ENCODE measurements around the gene NLGN2. TPM values are rescaled to one million over a fixed set of nuclear protein-coding genes. Genes with fewer than 3 reads are reported as not detected.

NLGN2 gene
- total RNA-seq, 2 experiments from 2014 or later: 0.06 to 1.2 TPM

DNA sequence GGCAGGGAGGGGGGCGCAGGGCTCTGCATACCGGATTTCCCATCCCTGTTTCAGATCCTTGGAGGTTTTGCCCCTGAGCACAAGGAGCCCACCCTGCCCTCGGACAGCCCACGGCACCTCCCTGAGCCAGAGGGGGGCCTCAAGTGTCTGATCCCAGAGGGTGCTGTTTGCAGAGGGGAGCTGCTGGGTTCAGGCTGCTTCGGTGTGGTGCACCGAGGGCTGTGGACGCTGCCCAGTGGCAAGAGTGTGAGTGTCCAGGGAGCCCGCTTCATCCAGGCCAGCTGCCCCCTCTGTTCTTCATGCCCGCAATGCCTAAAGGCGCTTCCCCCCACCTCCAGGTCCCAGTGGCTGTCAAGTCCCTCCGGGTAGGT, 24.3 kb upstream of the NLGN2 start:
- Histone ChIP-seq H3K36me3 (ENCODE audit: insufficient read depth, low read length) (no peaks in the 10 kb centered on the region), H3K9me3 (ENCODE audit: low read length) (0 out of 2 replicates have a peak, but pooled peaks cover 6% of the 10 kb centered on the region), H3K9me2 (ENCODE audit: insufficient read depth, low read length) (no peaks in the 10 kb centered on the region), H3K4me3 (ENCODE audit: low read depth, low read length, poor library complexity, severe bottlenecking) (peak overlapping the region; percentile 64), H3K4me2 (ENCODE audit: low read length) (peak overlapping the region; percentile 72), H3K79me2 (ENCODE audit: insufficient read depth, low read depth, low read length) (no peaks in the 10 kb centered on the region), H2AFZ (ENCODE audit: low read length) (no peak overlapping the region), H3K4me1 (ENCODE audit: insufficient read depth, low read length, poor library complexity, severe bottlenecking) (peaks cover 11% of the 10 kb centered on the region), H3K27ac (ENCODE audit: low read depth, low read length, poor library complexity, severe bottlenecking) (no peak overlapping the region), H4K20me1 (ENCODE audit: insufficient read depth, low read length) (no peaks in the 10 kb centered on the region)
- BruUV-seq (replicated peaks): no TSS peak
- POLR2A ChIA-PET: no interaction called here
- no peak for DNase-seq (ENCODE audit: low spot score)
- intact Hi-C loops (cut with micrococcal nuclease; ENCODE audit: unreplicated experiment): no loop called here
- no peak for TF ChIP-seq EZH2phosphoT487 (IDR thresholded peaks at IDR 0.05; ENCODE audit: borderline replicate concordance, low read depth, low read length)
- TF ChIP-seq CTCF (conservative IDR thresholded peaks at IDR 0.05; ENCODE audit: low read length): no peak
- CTCF ChIA-PET (ENCODE audit: unreplicated experiment): no interaction called here

- Histone ChIP-seq H3K79me2 (ENCODE audit: insufficient read depth, low read depth, low read length) (no peaks in the 10 kb centered on the region), H4K20me1 (ENCODE audit: insufficient read depth, low read length) (no peaks in the 10 kb centered on the region), H3K4me1 (ENCODE audit: insufficient read depth, low read length, poor library complexity, severe bottlenecking) (peaks cover 11% of the 10 kb centered on the region), H3K36me3 (ENCODE audit: insufficient read depth, low read length) (no peaks in the 10 kb centered on the region), H3K4me2 (ENCODE audit: low read length) (peak overlapping the region; percentile 72), H2AFZ (ENCODE audit: low read length) (peak overlapping the region; percentile 61; the same call in 1 of the 2 replicates), H3K27ac (ENCODE audit: low read depth, low read length, poor library complexity, severe bottlenecking) (no peak overlapping the region), H3K9me2 (ENCODE audit: insufficient read depth, low read length) (no peaks in the 10 kb centered on the region), H3K9me3 (ENCODE audit: low read length) (0 out of 2 replicates have a peak, but pooled peaks cover 6% of the 10 kb centered on the region), H3K4me3 (ENCODE audit: low read depth, low read length, poor library complexity, severe bottlenecking) (peak overlapping the region; percentile 64)
- BruUV-seq (replicated peaks): no TSS peak
- no peak for TF ChIP-seq EZH2phosphoT487 (IDR thresholded peaks at IDR 0.05; ENCODE audit: borderline replicate concordance, low read depth, low read length)
- TF ChIP-seq CTCF (conservative IDR thresholded peaks at IDR 0.05; ENCODE audit: low read length): no peak
- CTCF ChIA-PET (ENCODE audit: unreplicated experiment): no interaction called here
- POLR2A ChIA-PET: interaction anchor here (0.6 to 1.0 kb wide), 3 partner anchors 10 to 54 kb away, joined by 3 read pairs; partner anchors contain the start of gene PLSCR3
- intact Hi-C loops (cut with micrococcal nuclease; ENCODE audit: unreplicated experiment): loop anchor here (2.0 kb wide), 1 partner anchor 23 kb away; no protein-coding TSS in a partner anchor
- peak; percentile 72 for DNase-seq (ENCODE audit: low spot score)
Measured at GRCh38 chr17:7383742-7384488, 23.7 kb upstream of the NLGN2 start.

Measured in OCI-LY7 (cell line).